NB4 (cell line): Measurements from ENCODE around the gene VAV2.

Source experiments
- MAX ChIP-seq: IDR thresholded peaks from 2 replicates; pipeline ENCODE4 v1.6.1; 2011; ENCODE audit warnings: low read depth, low read length
- POLR2A ChIP-seq: IDR thresholded peaks from 2 replicates; pipeline ENCODE4 v1.6.1; 2011; ENCODE audit warnings: mild to moderate bottlenecking; ENCODE audit not compliant: insufficient read length; ENCODE audit errors: extremely low read depth
- TF ChIP-seq, protein P1 (sequence below): IDR thresholded peaks from one replicate; pipeline ENCODE4 v1.5.1; 2012; ENCODE audit warnings: low read depth, low read length

DNA sequence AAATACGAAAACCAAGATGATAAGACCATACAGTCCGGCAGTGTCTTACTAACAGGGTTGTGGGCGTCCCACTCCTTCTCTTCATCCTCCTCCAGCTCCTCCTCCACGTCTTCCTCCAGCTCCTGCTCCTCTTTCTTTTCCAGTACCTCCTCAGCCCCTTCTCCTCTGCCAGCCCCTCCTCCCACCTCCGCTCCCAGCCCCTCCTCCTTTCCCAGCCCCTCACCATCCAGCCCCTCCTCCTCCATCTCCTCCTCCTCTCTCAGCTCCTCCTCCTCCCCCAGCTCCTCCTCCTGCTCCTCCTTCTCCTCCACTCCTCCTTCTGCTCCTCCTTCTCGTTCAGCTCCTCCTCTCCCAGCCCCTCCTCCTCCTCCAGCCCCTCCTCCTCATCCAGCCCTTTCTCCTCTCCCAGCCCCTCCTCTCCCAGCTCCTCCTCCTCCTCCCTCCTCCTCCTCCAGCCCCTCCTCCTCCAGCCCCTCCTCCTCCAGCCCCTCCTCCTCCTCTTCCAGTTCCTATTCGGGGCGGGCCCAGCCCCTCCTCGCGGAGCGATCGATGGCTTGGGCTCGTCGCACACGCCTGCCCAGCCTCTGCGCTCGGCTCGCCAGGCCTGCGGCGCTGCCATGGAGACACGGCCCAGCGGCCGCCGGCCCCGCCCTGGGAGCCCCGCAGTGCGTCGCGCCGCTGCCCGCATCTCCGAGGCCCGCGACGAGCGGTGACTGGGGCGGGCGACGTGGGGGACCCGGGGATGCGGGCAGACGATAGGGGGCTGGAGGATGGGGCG lies 32.9 kb upstream of the VAV2 start, which contains the start of gene BRD3OS:
- TF ChIP-seq, protein P1, sequence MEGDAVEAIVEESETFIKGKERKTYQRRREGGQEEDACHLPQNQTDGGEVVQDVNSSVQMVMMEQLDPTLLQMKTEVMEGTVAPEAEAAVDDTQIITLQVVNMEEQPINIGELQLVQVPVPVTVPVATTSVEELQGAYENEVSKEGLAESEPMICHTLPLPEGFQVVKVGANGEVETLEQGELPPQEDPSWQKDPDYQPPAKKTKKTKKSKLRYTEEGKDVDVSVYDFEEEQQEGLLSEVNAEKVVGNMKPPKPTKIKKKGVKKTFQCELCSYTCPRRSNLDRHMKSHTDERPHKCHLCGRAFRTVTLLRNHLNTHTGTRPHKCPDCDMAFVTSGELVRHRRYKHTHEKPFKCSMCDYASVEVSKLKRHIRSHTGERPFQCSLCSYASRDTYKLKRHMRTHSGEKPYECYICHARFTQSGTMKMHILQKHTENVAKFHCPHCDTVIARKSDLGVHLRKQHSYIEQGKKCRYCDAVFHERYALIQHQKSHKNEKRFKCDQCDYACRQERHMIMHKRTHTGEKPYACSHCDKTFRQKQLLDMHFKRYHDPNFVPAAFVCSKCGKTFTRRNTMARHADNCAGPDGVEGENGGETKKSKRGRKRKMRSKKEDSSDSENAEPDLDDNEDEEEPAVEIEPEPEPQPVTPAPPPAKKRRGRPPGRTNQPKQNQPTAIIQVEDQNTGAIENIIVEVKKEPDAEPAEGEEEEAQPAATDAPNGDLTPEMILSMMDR = no peak
- TF ChIP-seq POLR2A = peak; percentile 23
- TF ChIP-seq MAX = 0 out of 2 replicates have a peak, but pooled peaks have one; percentile 21
